SK-N-SH (cell line): ENCODE measurements around the gene EVL. TPM values are rescaled to one million over a fixed set of nuclear protein-coding genes. Genes with fewer than 3 reads are reported as not detected.

Experiments used
- CTCF ChIA-PET: fragments of 300-600, 350-600 bp; formaldehyde crosslinking; extraction: SDS; loops from one replicate; lab custom pipeline; 2021; lab: Yijun Ruan, JAX
- POLR2A ChIA-PET: fragments of 350-600 bp; sonication (Branson Sonifier 250); formaldehyde crosslinking; extraction: SDS; loops from one replicate; lab custom pipeline; 2020; ENCODE audit warnings: antibody characterized with exemption, inconsistent platforms; lab: Yijun Ruan, JAX
- DNase-seq: peaks from one replicate; pipeline ENCODE4 v3.0.0; 2012
- H2AFZ ChIP-seq: fragments of 200-600 bp; sonication (generic); 2 replicates; pipeline ENCODE4 v1.8.1; 2016; ENCODE audit warnings: antibody characterized with exemption, mild to moderate bottlenecking, low read depth
- H3F3A ChIP-seq: fragments of 200-600 bp; sonication (generic); replicated peaks from 2 replicates; pipeline ENCODE3; 2016; ENCODE audit warnings: antibody characterized with exemption, mild to moderate bottlenecking; ENCODE audit not compliant: insufficient read depth
- H3K27ac ChIP-seq, 2 experiments: fragments of 200-500 bp in 1 of 2; fragments of 200-600 bp in 1 of 2; sonication (Bioruptor generic) in 1 of 2; sonication (generic), shearing (Covaris generic) in 1 of 2; 2 replicates each; pipeline versions ENCODE4 v1.5.1 to v1.6.1; 2014 to 2016; ENCODE audit warnings: low read depth in 2 of 2, inconsistent platforms in 1 of 2, low read length in 1 of 2, mild to moderate bottlenecking in 1 of 2, mixed read lengths in 1 of 2
- H3K27me3 ChIP-seq: fragments of 200-600 bp; sonication (generic), shearing (Covaris generic); 2 replicates; pipeline ENCODE4 v1.6.1; 2016; ENCODE audit warnings: mixed run types; ENCODE audit not compliant: insufficient read depth
- H3K36me3 ChIP-seq, 2 experiments: fragments of 200-500 bp in 1 of 2; fragments of 200-600 bp in 1 of 2; sonication (Bioruptor generic) in 1 of 2; sonication (generic) in 1 of 2; replicated peaks in 1 of 2; 2 replicates each; pipeline versions ENCODE3 to v1.5.1; 2014 to 2016; ENCODE audit warnings: low read length in 1 of 2, mild to moderate bottlenecking in 1 of 2; ENCODE audit not compliant: insufficient read depth in 2 of 2, control insufficient read depth in 1 of 2
- H3K4me1 ChIP-seq, 2 experiments: fragments of 200-500 bp in 1 of 2; fragments of 200-600 bp in 1 of 2; sonication (Bioruptor generic) in 1 of 2; sonication (generic), shearing (Covaris generic) in 1 of 2; 2 replicates each; pipeline versions ENCODE4 v1.5.1 to v1.6.1; 2014 to 2016; ENCODE audit warnings: low read depth in 1 of 2, low read length in 1 of 2, mixed run types in 1 of 2; ENCODE audit not compliant: insufficient read depth in 2 of 2, control insufficient read depth in 1 of 2
- H3K4me2 ChIP-seq: fragments of 200-600 bp; sonication (generic), shearing (Covaris generic); 2 replicates; pipeline ENCODE4 v1.6.1; 2017; ENCODE audit warnings: mixed run types
- H3K4me3 ChIP-seq, 2 experiments: fragments of 200-500 bp in 1 of 2; fragments of 200-600 bp in 1 of 2; sonication (Bioruptor generic) in 1 of 2; sonication (generic), shearing (Covaris generic) in 1 of 2; 2 replicates each; pipeline versions ENCODE4 v1.5.1 to v1.8.1; 2014 to 2016; ENCODE audit warnings: low read depth in 2 of 2, inconsistent platforms in 1 of 2, low read length in 1 of 2, mild to moderate bottlenecking in 1 of 2, mixed read lengths in 1 of 2, moderate library complexity in 1 of 2
- H3K79me2 ChIP-seq: fragments of 200-600 bp; sonication (generic); 2 replicates; pipeline ENCODE4 v1.8.1; 2017; ENCODE audit warnings: mild to moderate bottlenecking; ENCODE audit not compliant: insufficient read depth
- H3K9ac ChIP-seq: fragments of 200-600 bp; sonication (generic); 2 replicates; pipeline ENCODE4 v1.6.1; 2017; ENCODE audit warnings: mixed run types
- H3K9me2 ChIP-seq: fragments of 200-600 bp; sonication (generic); 2 replicates; pipeline ENCODE4 v1.6.1; 2017; ENCODE audit warnings: mixed run types
- H3K9me3 ChIP-seq: fragments of 200-600 bp; sonication (generic); 2 replicates; pipeline ENCODE4 v1.6.1; 2017; ENCODE audit warnings: mixed run types, mild to moderate bottlenecking, moderate library complexity
- H4K20me1 ChIP-seq: fragments of 200-600 bp; sonication (generic); 2 replicates; pipeline ENCODE4 v1.6.1; 2017; ENCODE audit warnings: mild to moderate bottlenecking, mixed run types; ENCODE audit not compliant: insufficient read depth
- CHD2 ChIP-seq: fragments of 150-350 bp; IDR thresholded peaks from 2 replicates; pipeline ENCODE4 v1.6.1; 2018; ENCODE audit warnings: low read length; ENCODE audit not compliant: partially characterized antibody
- EP300 ChIP-seq, 2 experiments: IDR thresholded peaks; 2 replicates each; pipeline versions ENCODE4 v1.4.0 to v1.6.1; 2012; ENCODE audit warnings: borderline replicate concordance in 1 of 2, low read depth in 1 of 2, low read length in 1 of 2
- FOSL2 ChIP-seq: IDR thresholded peaks from 2 replicates; pipeline ENCODE4 v1.4.0; 2012; ENCODE audit warnings: low read depth, mild to moderate bottlenecking, moderate library complexity, borderline replicate concordance
- JUND ChIP-seq: IDR thresholded peaks from 2 replicates; pipeline ENCODE4 v1.4.0; 2012
- NFIC ChIP-seq: IDR thresholded peaks from 2 replicates; pipeline ENCODE4 v1.4.0; 2012; ENCODE audit warnings: borderline replicate concordance
- POLR2AphosphoS5 ChIP-seq: IDR thresholded peaks from 2 replicates; pipeline ENCODE4 v1.6.1; 2012; ENCODE audit warnings: low read depth, low read length
- RAD21 ChIP-seq: IDR thresholded peaks from 2 replicates; pipeline ENCODE4 v1.6.1; 2012; ENCODE audit warnings: mild to moderate bottlenecking, low read length
- RCOR1 ChIP-seq: fragments of 150-350 bp; IDR thresholded peaks from 2 replicates; pipeline ENCODE4 v1.6.1; 2017; ENCODE audit warnings: antibody characterized with exemption, low read length
- SIN3A ChIP-seq: IDR thresholded peaks from 2 replicates; pipeline ENCODE4 v1.6.1; 2012; ENCODE audit warnings: low read depth, mild to moderate bottlenecking, low read length, moderate library complexity, borderline replicate concordance
- SMC3 ChIP-seq: IDR thresholded peaks from 2 replicates; pipeline ENCODE4 v1.6.1; 2012; ENCODE audit warnings: low read depth, low read length, improper control_type of control experiment
- YY1 ChIP-seq: IDR thresholded peaks from 2 replicates; pipeline ENCODE4 v1.4.0; 2012; ENCODE audit warnings: low read depth, mild to moderate bottlenecking
- WGBS: methylation state at CpG from one replicate; pipeline ENCODE4 v1.1.6; 2017; ENCODE audit warnings: low lambda C conversion rate; 5-methylcytosine and 5-hydroxymethylcytosine counted together
- polyA plus RNA-seq, 3 experiments: library from polyadenylated mRNA; depleted of rRNA; stranded (reverse); fragments of >200 nt; gene quantifications; 2 replicates each; pipeline ENCODE4 v1.2.3, GENCODE V29; 2012
- TF ChIP-seq, protein P1 (sequence below): fragments of 200-600 bp; sonication (generic); IDR thresholded peaks from 2 replicates; pipeline ENCODE4 v1.6.1; 2017; ENCODE audit warnings: antibody characterized with exemption, mild to moderate bottlenecking, moderate library complexity
- TF ChIP-seq, protein P2 (sequence below): IDR thresholded peaks from 2 replicates; pipeline ENCODE4; 2012
- TF ChIP-seq, protein P3 (sequence below): fragments of 150-350 bp; IDR thresholded peaks from 2 replicates; pipeline ENCODE4 v1.6.1; 2017; ENCODE audit warnings: antibody characterized with exemption, low read length, low read depth, borderline replicate concordance
- TF ChIP-seq, protein P4 (sequence below): fragments of 150-350 bp; IDR thresholded peaks from 2 replicates; pipeline ENCODE4 v1.6.1; 2016; ENCODE audit warnings: mild to moderate bottlenecking, low read depth, low read length
- TF ChIP-seq, protein P5 (sequence below): IDR thresholded peaks from 2 replicates; pipeline ENCODE4 v1.4.0; 2012; ENCODE audit warnings: low read depth

The EVL gene
- polyA plus RNA-seq, 1 of the 3 experiments (the other 2 are of a cell fraction), result 36.5 TPM

DNA sequence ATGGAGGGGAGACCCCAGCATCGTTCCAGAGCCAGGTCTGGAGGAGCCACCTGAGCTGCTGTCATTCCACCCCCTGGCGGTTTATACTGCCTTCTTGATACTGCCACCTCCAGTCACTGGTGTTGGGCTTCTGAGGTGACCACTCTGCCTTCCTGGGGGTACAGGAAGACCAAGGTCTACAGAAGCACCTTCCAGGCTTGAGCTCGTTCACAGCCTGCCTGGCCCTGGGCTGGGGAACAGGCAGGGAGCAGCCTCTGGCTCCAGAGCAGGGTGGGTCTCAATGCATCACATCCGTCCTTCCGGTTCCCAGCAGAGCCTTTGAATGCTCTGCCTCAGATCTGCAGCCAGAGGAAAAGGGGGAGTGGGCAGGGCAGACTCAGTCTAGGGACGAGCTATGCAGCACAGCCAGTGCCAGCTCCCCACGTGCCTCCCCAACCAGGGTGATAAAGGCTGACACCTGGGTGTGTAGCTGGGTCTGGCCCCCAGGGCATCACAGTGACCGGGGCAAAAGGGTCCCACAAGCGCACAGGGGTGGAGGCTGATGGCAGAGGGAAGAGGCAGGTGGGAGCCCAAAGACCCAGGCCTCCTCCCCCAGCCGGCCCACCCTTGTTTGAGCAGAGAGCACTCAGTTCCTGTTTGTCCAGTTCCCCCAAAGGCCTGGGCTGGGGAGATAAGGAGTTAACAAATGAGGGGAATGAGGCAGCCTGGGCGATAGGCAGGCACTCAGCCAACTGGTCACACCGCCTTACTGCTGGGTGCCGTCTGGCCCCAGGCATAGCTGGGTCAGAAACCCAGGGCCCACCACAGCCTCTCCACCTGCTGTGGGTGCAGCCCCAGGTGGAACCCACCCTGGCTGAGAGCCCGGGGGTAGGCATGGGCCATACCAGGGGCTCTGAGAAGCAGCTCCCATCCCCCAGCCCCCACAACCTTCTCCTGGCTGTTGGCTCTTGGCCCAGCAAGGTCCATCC is 77.1 kb downstream of the EVL start (continued):
- TF ChIP-seq, protein P1, sequence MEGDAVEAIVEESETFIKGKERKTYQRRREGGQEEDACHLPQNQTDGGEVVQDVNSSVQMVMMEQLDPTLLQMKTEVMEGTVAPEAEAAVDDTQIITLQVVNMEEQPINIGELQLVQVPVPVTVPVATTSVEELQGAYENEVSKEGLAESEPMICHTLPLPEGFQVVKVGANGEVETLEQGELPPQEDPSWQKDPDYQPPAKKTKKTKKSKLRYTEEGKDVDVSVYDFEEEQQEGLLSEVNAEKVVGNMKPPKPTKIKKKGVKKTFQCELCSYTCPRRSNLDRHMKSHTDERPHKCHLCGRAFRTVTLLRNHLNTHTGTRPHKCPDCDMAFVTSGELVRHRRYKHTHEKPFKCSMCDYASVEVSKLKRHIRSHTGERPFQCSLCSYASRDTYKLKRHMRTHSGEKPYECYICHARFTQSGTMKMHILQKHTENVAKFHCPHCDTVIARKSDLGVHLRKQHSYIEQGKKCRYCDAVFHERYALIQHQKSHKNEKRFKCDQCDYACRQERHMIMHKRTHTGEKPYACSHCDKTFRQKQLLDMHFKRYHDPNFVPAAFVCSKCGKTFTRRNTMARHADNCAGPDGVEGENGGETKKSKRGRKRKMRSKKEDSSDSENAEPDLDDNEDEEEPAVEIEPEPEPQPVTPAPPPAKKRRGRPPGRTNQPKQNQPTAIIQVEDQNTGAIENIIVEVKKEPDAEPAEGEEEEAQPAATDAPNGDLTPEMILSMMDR, result no peak
- no peak for TF ChIP-seq FOSL2
- TF ChIP-seq EP300 (IDR thresholded peaks at IDR 0.05; ENCODE audit: borderline replicate concordance in 1 of 2, low read depth in 1 of 2, low read length in 1 of 2), result peak in 1 of 2 experiments; percentile 63; a peak in 2 of 4 replicates
- TF ChIP-seq JUND, result no peak
- peak; percentile 65 for TF ChIP-seq RCOR1
- TF ChIP-seq, protein P2, sequence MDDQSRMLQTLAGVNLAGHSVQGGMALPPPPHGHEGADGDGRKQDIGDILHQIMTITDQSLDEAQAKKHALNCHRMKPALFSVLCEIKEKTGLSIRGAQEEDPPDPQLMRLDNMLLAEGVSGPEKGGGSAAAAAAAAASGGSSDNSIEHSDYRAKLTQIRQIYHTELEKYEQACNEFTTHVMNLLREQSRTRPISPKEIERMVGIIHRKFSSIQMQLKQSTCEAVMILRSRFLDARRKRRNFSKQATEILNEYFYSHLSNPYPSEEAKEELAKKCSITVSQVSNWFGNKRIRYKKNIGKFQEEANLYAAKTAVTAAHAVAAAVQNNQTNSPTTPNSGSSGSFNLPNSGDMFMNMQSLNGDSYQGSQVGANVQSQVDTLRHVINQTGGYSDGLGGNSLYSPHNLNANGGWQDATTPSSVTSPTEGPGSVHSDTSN, result no peak

DNA sequence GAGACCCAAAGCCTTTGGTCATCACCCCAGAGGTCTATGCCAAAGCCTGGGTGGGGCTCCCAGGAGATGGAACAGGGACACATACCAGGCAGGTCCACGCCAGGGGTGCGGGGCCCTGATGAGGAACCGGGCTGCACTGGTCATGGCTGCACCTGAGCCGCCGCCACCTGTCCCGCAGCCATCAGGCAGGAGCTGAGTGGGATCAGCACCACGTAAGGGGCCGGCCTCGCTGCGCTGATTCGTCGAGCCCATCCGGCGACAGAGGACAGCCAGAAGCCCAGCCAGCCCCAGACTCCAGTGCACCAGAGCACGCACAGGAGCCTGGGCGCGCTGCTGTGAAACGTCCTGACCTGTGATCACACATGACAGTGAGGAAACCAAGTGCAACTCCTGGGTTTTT is 78.3 kb downstream of the EVL start:
- no peak for TF ChIP-seq YY1
- TF ChIP-seq SMC3, result no peak
- no peak for TF ChIP-seq POLR2AphosphoS5
- TF ChIP-seq SIN3A, result no peak
- TF ChIP-seq FOSL2, result no peak
- TF ChIP-seq, protein P3, sequence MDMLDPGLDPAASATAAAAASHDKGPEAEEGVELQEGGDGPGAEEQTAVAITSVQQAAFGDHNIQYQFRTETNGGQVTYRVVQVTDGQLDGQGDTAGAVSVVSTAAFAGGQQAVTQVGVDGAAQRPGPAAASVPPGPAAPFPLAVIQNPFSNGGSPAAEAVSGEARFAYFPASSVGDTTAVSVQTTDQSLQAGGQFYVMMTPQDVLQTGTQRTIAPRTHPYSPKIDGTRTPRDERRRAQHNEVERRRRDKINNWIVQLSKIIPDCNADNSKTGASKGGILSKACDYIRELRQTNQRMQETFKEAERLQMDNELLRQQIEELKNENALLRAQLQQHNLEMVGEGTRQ, result no peak
- TF ChIP-seq, protein P4, sequence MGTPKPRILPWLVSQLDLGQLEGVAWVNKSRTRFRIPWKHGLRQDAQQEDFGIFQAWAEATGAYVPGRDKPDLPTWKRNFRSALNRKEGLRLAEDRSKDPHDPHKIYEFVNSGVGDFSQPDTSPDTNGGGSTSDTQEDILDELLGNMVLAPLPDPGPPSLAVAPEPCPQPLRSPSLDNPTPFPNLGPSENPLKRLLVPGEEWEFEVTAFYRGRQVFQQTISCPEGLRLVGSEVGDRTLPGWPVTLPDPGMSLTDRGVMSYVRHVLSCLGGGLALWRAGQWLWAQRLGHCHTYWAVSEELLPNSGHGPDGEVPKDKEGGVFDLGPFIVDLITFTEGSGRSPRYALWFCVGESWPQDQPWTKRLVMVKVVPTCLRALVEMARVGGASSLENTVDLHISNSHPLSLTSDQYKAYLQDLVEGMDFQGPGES, result no peak
- TF ChIP-seq RCOR1, result no peak
- TF ChIP-seq, protein P5, sequence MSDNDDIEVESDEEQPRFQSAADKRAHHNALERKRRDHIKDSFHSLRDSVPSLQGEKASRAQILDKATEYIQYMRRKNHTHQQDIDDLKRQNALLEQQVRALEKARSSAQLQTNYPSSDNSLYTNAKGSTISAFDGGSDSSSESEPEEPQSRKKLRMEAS, result no peak
- no peak for TF ChIP-seq CHD2
- TF ChIP-seq NFIC, result no peak
- TF ChIP-seq RAD21, result no peak
- TF ChIP-seq, all 33 proteins: peak for 0
- POLR2A ChIA-PET, result interaction anchor here (2.4 to 2.6 kb wide), 2 partner anchors 11 to 13 kb away, joined by 10 to 18 read pairs; no protein-coding TSS in a partner anchor
- peaks cover 0 to 44% of the 10 kb centered on the region in 2 experiments; a peak in 1 of 4 replicates for H3K4me1 ChIP-seq
- no peaks in the 10 kb centered on the region for H3K9me3 ChIP-seq
- H3K9me2 ChIP-seq, result no peaks in the 10 kb centered on the region
- H3K27ac ChIP-seq, result peak overlapping the region in 1 of 2 experiments; percentile 96; a peak in 2 of 4 replicates
- CTCF ChIA-PET, result interaction anchor here (0.6 to 7.2 kb wide), 6 partner anchors 8 to 160 kb away, joined by 3 to 38 read pairs (median 12); no protein-coding TSS in a partner anchor
- no peaks in the 10 kb centered on the region for H4K20me1 ChIP-seq
- H2AFZ ChIP-seq, result no peak overlapping the region
- H3K79me2 ChIP-seq, result no peaks in the 10 kb centered on the region
- H3K36me3 ChIP-seq, result peaks cover 0 to 2% of the 10 kb centered on the region in 2 experiments
- no peak overlapping the region for H3K4me2 ChIP-seq
- WGBS, result 99% methylated on average over 8 of the region's 18 CpGs
- H3F3A ChIP-seq, result no peaks in the 10 kb centered on the region
- H3K4me3 ChIP-seq, result no peak overlapping the region
- H3K27me3 ChIP-seq, result no peaks in the 10 kb centered on the region
- H3K9ac ChIP-seq, result no peak overlapping the region
- no peak for DNase-seq
